Astrocyte of the spinal cord (primary cell): ENCODE measurements around the gene LMNTD2.
"Not testable (repeated sequence)": the region's sequence is repeated elsewhere in the genome, so short reads cannot be mapped to it uniquely, and the experiment has no call there.

Source experiments
- DNase-seq: peaks from one replicate; pipeline ENCODE4 v3.0.0; 2011; ENCODE audit warnings: low read depth, low spot score
- H3K4me3 ChIP-seq: 2 replicates; pipeline ENCODE4 v1.5.1; 2011; ENCODE audit warnings: low read depth, mild to moderate bottlenecking, low read length, moderate library complexity
- in situ Hi-C: cut with HindIII; loops from 2 replicates; pipeline ENCODE4 v1.10.0; 2017; ENCODE audit warnings: low sequenced_read_pairs
- TF ChIP-seq, protein P1 (sequence below): IDR thresholded peaks from 2 replicates; pipeline ENCODE4 v1.5.1; 2012; ENCODE audit warnings: low read depth, mild to moderate bottlenecking, low read length, inconsistent platforms

The LMNTD2 gene

DNA sequence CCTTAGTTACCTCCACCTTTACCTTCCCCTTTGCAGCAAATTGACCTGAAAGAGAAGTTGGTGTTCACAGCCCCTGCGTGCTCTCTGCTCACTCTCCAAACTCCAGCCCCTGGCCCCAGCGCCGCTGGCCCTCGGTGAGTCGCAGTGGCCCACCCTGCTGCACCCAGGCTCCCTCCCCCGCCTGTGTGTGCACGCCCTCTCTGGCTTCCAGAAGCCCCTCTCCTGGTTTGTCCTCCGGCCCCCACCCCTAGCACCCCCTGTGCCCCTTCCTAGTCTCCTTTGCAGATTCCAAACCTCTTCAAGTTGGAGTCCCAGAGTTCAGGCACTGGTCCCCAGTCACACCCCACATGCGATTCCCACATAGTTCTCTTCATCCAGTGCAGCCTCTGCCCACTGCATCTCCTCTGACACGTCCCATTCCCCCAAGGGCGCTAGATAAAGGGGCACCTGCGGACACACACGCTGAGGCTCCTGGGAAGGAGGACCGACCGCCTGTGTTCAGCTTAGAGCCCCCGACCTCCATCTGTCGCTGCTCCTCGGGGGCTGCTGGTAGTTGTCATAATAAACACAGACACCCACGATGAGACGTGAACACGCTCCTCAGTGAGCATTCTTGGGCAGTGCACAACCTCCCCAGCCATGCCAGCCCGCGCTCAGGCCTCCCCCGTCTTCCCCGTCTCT lies 14.2 kb upstream of the LMNTD2 start:
- DNase-seq, result no peak
- in situ Hi-C loops, result no loop called here
- peak overlapping the region; percentile 48 for H3K4me3 ChIP-seq
- TF ChIP-seq, protein P1, sequence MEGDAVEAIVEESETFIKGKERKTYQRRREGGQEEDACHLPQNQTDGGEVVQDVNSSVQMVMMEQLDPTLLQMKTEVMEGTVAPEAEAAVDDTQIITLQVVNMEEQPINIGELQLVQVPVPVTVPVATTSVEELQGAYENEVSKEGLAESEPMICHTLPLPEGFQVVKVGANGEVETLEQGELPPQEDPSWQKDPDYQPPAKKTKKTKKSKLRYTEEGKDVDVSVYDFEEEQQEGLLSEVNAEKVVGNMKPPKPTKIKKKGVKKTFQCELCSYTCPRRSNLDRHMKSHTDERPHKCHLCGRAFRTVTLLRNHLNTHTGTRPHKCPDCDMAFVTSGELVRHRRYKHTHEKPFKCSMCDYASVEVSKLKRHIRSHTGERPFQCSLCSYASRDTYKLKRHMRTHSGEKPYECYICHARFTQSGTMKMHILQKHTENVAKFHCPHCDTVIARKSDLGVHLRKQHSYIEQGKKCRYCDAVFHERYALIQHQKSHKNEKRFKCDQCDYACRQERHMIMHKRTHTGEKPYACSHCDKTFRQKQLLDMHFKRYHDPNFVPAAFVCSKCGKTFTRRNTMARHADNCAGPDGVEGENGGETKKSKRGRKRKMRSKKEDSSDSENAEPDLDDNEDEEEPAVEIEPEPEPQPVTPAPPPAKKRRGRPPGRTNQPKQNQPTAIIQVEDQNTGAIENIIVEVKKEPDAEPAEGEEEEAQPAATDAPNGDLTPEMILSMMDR, result no peak

GRCh38 chr11:574031-574570 lies 13.6 kb upstream of the LMNTD2 start:
- DNase-seq, in situ Hi-C loops, H3K4me3 ChIP-seq: not testable (repeated sequence)

- TF ChIP-seq, protein P1, result no peak
- H3K4me3 ChIP-seq, result no peak overlapping the region
- in situ Hi-C loops, result no loop called here
- no peak for DNase-seq
These were observed 12.7 kb upstream of the LMNTD2 start for GRCh38 chr11:573146-573759.

DNA sequence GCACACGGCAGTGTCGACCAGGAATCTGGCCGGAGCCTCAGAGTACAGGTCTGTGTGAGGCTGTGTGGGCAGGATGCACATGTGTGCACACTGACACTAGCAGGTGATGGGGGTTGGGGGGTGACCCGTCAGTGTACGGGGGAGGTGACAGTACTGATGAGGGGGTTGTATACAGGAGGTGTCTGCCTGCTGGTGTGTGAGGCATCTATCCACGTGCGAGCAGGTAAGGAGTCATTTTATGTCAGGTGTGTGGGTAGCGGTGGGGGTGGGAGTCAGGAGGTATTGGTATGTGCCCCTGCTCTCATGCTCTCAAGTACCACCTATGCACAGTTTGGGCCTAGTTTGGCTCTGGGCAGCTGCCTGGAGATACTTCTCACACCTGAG lies 11.3 kb upstream of the LMNTD2 start:
- in situ Hi-C loops, result no loop called here
- TF ChIP-seq, protein P1, result no peak
- no peak for DNase-seq
- H3K4me3 ChIP-seq, result no peak overlapping the region

- in situ Hi-C loops, result no loop called here
- DNase-seq, result no peak
- H3K4me3 ChIP-seq, result peak overlapping the region; percentile 55
- TF ChIP-seq, protein P1, result no peak
These were observed 8.8 kb upstream of the LMNTD2 start for GRCh38 chr11:569158-569885.

- peak overlapping the region; percentile 56 for H3K4me3 ChIP-seq
- in situ Hi-C loops, result no loop called here
- TF ChIP-seq, protein P1, result no peak
- DNase-seq, result peak; percentile 91
These were observed 8.0 kb upstream of the LMNTD2 start for GRCh38 chr11:568306-569157.
